ENCODE data around the gene SLC66A2.

SLC66A2 gene

DNA sequence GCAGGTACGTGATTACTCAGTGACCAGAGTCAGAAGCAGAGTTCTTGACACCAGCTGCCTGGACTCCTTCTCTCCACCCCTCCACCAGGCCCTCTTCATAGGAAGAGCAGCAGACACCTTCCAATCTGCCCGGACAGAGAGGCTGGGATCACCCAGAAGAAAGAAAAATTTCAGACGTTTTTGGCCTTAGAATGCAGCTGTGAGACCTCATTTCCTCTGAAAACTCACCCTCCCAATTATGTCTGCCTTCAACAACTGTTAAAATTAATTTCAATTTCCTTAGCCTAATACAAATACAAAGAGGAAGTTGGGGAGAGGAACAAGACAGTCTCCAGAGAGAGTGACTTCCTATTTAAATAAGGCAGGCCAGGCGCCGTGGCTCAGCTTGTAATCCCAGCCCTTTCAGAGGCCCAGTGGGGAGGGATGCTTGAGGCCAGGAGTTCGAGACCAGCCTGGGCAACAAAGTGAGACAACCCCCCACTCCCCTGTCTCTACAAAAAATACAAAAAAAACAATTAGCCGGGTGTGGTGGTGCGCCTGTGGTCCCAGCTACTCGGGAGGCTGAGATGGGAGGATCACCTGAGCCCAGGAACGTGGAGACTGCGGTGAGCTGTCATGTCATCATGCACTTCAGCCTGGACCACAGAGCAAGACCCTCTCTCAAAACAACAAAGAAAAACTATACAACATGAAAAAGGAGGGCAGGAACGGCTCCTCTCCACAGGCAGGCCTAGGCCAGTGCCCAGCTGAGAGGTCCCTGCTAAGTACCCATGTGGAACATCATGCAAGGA is 1.6 kb downstream of the SLC66A2 start:
- DNase-seq: peak; percentile 41

DNA sequence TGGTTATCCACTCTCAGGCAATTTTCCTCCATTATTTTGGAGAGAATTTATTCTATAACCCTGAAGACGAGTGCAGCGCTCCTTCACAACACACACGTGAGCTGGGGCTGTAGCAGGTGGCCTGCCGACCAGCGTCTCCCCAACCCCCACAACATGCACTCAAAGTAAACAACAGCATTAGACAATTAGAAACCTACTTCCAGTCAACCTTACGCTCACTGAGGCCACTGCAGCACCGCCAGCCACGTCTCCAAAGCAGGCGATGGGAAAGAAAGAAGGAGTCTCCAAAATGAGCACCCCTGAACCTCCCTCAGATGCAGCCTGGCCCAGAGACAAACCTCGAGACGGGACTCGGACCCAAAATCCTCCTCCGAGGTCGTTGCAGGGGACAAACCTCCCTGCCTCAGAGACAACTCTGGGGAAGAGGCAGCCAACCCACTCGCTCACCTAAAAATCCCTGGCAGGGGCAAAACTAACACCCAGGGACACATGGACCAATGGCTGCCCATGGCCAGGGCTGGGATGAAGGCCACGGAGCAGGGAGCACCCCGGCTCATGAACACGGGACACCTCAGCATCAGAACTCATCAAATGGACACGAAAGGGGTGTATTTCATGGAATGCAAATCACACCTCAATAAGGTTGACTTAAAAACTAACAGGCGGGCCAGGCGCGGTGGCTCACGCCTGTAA is 2.6 kb downstream of the SLC66A2 start:
- DNase-seq: peak; percentile 30

DNA sequence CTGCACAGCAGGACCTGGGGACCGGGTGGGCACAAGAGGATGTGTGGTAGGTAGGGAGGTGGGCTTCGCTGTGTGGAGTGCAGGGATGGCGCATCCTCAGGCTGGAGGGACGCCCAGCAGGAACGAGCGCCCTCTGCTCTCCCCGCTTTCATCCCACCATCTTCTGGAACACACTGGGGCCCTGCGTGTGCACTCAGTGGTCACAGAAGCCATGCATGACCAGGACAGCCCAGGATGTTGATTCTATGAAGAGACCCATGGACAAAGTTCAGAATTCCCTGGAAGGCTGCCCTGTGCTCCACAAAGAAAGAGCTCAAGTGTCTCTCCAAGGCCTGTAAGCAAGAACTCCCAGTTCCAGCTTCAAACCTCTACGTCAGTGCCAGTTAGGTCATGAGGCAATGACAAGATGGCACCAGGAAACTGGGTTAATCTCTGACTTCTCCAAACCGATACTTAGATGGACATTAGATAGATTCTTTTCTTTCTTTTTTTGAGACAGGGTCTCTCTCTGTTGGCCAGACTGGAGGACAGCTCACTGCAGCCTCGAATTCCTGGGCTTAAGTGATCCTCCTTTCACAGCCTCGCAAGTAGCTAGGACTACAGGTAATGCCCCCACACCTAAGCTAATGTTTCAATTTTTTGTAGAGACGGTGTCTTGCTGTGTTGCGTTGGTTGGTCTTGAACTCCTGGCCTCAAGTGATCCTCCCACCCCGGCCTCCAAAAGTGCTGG is 3.4 kb downstream of the SLC66A2 start:
- peak; percentile 27 for DNase-seq

DNA sequence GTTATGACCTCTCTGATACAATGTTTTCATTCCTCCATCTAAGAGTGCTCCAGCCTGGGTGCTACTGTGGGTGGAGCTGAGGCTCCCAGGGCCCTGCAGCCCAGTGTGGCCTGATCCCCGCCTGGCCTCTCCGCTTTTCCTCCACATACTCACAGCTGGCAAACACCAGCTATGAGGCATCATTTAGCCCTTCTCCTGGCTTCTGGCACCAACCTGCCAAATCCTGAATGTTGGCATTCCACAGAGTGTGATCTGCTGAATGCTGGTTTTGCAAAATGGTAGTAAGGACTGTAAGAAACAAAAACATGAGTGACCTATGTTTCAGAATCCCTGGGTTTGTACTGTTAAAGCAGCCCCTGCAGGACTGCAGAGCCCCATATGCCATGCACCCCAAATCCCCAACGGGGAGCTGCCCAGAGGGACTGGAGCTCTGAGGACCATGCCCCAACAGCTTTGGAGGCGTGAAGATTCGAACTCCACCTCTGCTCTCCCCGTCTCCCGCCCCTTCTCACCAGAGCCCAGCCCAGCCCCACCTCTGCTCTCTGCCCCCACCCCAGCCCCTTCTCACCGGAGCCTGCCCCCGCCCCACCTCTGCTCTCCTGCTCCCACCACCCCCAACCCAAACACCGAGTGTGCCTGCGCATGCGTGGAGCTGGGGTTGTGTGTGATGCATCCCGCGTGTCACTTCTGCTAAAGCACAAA is 4.2 kb downstream of the SLC66A2 start:
- peak; percentile 52 for DNase-seq

DNA sequence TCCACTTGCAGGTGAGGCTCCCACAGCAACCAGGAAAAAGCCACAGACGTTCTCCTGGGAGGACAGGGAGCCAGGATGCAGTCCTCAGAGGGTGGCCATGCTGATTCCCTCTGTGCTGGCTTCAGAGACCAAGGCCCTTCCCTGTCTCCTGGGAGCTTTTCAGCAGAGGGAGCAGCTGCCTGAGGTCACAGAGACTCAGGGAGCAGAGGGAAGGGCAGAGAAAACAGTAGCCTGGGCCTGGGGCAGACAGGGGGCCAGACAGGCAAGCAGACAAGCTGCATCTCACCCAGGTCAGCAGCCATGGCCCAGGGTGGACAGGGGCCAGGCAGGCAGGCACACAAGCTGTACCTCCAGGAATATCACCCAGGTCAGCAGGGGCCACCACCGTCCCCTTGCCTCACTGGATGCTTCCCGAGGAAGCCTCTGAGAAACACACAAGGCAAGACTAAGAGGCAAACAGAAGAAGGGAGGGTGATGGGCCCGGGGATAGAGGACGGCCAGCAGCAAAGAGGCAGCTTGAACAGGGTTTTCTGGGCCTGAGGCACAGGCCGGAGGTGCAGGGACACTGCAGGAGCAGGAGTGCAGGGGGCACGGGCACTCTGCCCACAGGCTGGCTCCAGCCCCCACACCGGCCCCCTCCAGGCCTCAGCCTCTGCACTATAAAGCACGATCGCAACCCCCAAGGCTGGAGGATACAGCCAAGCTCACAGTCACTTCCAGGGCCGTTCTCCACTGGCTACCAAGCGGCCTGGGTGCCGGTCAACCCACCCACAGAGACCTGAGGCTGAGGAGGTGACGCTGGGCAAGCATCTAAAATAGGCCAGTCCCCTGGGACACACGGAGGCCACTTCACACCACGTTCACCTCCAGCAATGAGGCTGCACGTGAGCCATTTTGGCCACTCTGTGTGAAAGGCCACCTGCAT is 6.1 kb downstream of the SLC66A2 start:
- peak; percentile 58 for DNase-seq

DNA sequence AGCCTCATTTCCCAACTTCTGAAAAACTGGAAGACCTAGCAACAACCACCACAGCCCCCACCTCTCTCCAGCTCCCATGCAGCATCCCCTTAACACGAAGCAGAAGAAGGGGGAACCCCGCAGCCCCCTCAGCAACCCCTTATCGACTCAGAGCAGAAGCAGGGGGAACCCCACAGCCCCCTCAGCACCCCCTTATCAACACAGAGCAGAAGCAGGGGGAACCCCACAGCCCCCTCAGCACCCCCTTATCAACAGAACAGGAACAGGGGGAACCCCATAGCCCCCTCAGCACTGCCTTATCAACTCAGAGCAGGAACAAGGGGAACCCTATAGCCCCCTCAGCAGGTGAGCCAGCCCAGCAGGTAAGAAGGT is 6.7 kb downstream of the SLC66A2 start:
- no peak for DNase-seq

DNA sequence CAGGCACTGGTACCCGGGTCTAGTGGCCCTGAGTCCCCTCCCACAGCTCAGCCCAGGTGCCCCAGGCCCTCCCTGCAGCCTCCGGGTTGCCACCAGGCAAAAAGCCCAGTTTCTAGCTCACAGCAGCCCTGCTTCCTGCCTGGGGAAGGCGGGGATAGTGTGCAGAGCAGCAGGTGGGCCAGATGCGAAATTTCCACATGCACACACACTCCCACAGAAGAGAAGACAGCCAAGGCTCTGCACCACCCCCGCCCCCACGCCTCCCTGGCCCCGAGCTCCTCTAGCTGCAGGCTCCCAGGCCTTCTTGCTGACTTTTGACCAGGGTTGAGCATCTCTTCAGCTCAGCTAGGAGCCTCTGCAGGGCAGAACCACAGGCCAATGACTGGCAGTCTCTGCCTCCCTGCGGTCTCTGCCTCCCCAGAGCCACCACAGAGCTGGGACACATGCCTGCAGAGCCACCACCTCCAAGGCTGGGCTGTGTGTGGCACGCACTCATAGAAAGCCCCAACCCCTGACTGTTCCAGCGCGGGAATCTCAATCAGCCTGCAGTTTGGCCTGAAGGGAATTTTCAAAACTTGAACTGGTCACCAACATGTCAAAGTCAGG is 7.2 kb downstream of the SLC66A2 start:
- DNase-seq: peak; percentile 47

DNA sequence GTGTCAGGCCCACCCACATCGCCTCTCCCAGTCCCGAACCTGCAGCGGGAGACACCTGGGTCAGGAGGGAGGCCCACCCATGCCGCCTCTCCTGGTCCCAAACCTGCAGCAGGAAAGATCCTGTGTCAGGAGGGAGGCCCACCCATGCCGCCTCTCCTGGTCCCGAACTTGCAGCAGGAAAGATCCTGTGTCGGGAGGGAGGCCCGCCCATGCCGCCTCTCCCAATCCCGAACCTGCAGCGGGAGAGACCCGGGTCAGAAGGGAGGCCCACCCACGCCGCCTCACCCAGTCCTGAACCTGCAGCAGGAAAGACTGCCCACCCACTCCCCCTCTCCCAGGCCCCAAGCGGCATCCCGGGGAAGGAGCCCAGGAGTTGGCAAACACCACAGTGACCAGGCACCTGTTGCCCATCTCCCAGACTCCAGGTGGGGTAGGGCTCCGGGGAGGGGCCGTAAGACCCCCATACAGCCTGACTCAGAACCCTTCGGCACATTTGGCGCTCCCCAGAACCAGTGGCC is 7.8 kb downstream of the SLC66A2 start:
- peak; percentile 49 for DNase-seq

DNA sequence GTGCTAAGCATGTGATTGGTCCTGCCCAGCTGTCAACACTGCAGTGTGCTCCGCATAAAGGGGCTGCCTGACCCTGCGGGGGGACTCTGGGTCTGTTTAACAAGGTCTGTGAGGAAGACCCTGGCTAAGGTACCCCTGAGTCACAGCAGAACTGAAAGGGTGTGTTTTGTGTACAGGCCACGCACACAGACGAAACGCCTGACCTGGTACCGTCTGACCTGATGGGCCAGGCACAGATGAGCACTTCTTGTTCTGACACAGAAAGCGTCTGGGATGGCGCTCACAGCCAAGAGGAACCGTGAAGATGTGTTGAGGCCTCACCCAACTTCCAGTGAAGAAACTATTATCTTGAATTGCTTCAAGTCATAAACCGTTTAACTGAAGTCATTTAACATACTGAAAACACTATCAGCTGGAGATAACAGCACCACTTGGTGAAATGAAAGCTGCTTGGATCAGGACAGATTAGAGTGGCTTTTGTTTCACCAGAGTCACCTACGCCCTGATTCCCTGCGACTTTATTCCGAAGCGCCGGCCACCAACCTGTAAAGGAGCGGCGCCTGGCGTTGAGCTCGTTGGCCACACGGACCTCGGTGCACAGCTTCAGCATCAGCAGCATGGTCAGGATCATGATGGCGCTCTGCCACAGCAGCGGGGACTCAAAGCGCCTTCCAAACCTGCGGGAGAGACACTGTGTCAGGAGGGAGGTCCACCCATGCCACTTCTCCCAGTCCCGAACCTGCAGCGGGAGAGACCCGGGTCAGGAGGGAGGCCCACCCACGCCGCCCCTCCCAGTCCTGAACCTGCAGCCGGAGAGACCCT is 8.5 kb downstream of the SLC66A2 start:
- DNase-seq: peak; percentile 41

DNA sequence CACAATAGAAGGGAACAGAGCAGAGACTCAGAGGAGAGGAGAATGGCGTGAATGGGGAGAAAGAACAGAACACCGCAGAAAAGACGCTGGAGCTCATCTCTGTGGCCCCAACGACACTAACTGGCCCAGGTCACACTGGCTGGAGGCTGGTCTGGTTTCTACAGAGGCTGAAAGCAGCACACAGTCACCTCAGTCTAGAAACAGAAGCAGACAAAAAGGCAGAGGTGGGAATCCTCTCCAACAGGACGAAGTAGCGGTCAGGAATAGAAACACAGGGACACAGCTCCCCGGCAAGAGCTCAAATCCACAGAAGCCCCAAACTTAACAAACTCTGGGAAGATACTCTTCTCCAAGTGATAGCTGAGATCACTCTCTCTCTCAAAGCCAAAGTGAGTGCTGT is 9.2 kb downstream of the SLC66A2 start:
- DNase-seq: no peak

DNA sequence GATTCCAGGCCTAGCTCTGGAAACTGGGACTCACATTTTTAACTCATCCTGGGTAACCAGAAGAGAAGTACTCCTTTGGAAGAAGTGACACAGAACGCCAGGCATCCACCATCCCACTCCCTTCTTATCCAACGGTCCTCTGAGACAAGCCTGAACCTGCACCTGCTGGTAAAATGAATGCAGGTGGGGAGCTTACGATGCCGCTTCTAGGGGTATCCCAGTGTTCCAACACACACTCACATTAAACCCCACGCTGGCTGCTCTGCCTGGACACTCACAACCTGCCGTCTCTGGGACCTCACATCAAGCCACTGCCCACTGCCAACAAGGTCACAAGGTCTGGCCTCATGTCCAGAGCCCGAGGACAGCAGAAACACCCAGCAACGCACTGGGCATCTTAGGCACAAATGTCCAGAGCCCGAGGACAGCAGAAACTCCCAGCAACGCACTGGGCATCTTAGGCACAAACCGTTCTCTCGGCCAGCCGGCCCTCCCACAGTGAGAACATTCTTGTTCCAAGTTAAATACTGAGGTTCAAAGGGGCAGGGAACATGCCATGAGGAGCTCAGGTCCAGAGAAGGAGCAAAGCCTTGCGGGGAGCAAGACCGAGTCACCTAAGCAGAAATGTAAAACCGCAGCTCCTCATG is 9.9 kb downstream of the SLC66A2 start:
- peak; percentile 39 for DNase-seq

DNA sequence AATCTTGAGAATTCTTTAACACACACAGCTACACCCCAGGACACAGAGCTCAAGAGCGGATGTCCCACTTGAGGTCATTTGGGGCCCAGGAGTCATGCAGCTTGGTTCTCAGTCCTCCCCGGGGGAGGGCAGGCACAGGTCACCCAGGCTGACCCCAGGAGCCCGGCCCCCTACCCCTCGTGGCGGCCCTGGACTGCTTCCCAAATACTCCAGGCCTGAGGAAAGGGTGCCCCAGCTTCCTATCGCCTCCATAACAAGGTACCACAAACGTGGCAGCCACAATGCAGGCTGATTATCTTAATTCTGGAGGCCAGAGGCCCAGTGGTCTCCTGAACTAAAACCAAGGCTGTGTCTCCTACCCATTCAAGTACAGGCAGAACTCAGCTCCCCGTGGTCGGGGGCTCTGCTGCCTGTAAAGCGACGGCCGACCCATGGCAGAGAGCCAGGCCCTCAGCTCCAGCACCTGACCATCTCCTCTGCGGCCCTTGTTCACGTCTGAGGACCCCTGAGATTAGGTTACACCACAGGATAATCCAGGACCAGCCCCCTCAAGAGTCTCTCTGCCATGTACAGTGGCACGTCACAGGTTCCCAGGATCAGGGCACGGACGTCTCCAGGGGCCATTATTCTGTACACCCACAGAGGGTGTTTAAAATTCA is 10.5 kb downstream of the SLC66A2 start:
- DNase-seq: peak; percentile 43

DNA sequence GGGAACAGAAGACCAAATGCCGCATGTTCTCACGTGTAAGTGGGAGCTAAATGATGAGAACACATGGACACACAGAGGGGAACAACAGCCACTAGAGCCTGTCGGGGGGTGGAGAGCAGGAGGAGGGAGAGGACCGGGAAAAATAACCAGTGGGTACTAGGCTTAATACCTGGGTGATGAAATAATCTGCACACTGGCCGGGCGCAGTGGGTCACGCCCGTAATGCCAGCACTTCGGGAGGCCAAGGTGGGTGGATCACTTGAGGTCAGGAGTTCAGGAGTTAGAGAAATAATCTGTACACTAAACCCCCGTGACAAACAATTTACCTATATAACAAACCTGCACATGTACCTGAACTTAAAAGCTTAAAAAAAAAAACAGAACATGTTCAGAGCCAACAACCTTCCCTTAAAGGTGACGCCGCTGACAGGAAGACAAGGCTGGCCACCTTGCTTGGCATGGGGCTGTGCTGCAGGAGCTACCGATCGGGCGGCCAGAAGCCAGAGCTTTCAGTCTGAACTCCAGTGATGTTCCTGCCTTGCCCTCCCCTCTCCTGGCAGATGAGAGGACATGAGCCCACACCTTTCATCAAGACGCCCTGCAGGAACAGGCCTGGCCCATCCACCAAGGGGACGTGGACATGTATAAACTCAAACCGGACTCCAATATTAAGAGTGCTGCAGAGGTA is 11.2 kb downstream of the SLC66A2 start:
- DNase-seq: peak; percentile 19

DNA sequence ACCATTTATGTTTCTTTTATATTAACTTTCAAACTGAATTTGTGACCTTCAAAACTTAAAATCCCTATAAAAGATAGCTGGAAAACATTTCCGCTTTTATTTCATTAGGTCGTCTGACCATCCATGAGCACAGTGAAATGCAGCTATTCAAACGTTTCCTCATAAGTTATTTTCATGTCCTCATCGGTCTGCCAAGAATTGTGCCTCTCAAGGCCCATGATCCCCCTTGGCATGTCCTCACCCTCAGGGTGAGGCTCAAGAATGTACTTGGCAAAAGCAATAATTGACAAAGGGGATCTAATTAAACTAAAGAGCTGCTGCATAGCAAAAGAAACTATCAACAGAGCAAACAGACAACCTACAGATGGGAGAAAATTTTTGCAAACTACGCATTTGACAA is 12.4 kb downstream of the SLC66A2 start:
- no peak for DNase-seq

DNA sequence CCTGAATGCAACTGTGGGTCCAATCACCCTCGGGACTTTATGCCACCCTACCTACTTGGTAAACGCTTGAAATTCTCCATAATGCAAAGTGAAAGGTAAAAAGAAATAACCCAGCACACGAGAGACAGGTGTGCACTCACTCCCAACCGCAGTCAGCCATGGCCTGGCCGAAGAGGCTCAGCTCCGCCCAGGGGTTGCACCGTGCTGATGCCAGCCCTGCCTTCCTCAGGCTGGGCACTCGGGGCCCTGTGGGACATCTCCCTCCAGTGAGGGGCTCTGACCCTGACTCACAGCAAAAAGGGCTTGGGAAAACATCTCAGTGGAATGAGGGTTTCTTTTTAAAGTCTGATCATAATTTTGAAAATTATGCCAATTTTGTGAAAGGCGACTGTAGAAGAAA is 13.3 kb downstream of the SLC66A2 start:
- peak; percentile 20 for DNase-seq

DNA sequence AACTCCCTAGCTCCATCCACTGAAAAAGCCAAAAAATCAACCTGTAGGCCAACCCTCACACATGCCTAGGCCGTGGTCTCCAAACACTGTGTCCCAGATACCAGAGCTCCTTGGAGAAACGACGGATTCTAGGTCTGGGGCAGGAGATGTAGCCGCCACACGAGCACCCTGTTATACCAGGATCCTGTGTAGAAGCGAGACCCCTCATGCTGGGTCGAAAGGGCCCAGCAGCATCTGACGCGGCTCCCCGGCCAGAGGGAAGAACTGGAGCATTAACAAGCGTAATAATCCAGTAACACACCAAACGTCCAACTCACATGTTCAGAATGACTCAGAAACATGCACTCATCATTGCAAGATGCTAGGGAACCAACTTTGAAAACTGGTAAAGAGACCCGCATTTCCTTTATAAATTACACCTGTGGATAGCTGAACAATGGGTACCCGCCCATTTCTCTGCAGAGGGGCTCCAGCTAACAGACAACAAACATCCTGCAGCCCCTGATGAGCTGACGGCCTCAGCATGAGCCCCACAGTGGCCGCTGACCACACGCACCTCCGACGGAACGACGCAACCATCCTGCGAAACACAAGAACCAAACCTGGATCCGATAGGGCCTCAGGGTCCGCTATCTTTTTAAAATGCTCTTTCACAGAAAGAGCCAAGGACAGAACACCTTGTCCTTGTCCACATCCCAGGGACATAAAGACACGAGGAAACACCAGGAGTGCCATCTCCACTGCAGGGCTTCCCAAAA is 14.2 kb downstream of the SLC66A2 start:
- peak; percentile 36 for DNase-seq

DNA sequence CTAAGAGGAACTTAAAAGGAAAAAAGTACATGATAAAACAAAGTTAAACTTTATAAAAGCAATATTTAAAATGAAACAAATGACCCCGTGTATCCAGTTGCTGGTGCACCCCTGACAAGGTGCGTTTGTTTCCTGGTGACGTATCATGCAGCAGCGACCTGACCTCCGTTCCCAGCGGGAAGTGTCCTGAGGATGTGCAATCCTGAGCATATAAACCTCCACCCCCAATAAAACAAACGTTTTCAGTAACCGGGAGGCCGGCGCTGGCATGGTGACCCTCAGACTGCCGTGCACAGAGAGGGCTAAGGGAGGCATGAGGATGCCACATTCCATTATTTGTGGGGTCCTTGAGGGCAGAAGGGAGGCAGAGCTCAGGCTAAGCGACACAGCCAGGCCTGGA is 14.8 kb downstream of the SLC66A2 start:
- DNase-seq: peak; percentile 34

DNA sequence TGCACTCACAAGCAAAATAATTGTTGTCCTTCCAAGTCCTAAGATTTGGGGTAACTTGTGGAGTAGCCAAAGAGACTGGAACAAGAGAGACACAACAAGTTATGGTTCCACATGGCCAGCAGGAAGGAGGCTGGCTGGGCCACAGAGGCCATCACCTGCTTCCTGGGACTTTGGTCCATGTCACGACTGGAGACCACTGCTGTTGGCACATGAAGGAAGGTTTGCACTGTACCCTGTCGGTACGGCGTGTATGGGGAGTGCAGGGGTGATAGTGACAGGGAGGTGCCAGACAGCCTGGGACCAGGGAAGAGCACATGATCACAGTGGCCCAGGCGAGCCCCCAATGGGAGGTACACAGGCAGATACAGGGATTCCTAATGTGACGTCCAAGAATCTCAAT is 15.5 kb downstream of the SLC66A2 start:
- peak; percentile 19 for DNase-seq
